Pons (tissue), 1 donor: ENCODE data around the gene LNPK.
"Not testable (repeated sequence)": the region's sequence is repeated elsewhere in the genome, so short reads cannot be mapped to it uniquely, and the experiment has no call there.

Experiments
- DNase-seq: peaks from one replicate; pipeline ENCODE4 v3.0.0-alpha.2; 2016; ENCODE audit warnings: low spot score

Gene LNPK, protein sequence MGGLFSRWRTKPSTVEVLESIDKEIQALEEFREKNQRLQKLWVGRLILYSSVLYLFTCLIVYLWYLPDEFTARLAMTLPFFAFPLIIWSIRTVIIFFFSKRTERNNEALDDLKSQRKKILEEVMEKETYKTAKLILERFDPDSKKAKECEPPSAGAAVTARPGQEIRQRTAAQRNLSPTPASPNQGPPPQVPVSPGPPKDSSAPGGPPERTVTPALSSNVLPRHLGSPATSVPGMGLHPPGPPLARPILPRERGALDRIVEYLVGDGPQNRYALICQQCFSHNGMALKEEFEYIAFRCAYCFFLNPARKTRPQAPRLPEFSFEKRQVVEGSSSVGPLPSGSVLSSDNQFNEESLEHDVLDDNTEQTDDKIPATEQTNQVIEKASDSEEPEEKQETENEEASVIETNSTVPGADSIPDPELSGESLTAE

GRCh38 chr2:176001916-176002687, at the start of gene LNPK:
Gene LNPK, minus strand, starts transcription at chr2:176002267. Its CDS starts 6,683 bp downstream, at chr2:175995584.
- peak; percentile 91 for DNase-seq

DNA sequence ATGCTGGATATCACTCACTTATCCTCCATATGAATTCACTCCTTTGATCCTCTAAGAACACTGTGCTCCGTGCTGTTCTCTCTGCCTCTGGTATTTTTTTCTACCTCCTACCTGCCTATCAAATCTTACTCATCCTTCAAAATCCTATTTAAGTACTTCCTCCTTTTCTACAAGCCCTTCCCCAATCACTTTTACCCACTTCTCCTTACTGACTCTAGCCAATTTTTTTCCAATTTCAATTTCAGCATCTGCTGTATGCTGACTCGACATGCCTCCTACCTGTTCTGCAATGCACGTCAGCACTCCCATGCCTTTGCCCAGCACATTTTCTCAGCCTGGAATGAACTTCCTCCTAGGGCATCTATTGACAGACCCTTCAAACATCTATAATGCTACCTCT, 37.3 kb upstream of the LNPK start:
- no peak for DNase-seq

DNA sequence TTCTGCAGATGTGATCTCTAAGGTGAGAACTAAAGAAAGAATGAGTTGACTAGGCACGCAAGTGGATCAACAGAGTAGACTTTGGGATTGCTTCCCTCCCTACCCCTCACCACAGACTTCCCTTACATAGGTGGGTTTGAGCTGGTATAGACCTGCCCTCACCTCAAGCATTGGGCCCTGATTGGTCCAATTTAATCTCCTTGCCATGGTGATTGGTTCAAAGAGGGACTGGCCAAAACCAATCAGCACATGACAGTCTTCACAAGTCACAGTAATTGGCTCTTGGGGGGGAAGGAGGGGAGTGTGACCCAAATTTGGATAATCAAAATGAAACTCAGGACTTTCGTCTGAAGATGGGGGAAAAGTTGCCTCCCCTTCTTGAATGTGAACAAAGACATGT, 36.6 kb upstream of the LNPK start:
- DNase-seq: no peak

DNA sequence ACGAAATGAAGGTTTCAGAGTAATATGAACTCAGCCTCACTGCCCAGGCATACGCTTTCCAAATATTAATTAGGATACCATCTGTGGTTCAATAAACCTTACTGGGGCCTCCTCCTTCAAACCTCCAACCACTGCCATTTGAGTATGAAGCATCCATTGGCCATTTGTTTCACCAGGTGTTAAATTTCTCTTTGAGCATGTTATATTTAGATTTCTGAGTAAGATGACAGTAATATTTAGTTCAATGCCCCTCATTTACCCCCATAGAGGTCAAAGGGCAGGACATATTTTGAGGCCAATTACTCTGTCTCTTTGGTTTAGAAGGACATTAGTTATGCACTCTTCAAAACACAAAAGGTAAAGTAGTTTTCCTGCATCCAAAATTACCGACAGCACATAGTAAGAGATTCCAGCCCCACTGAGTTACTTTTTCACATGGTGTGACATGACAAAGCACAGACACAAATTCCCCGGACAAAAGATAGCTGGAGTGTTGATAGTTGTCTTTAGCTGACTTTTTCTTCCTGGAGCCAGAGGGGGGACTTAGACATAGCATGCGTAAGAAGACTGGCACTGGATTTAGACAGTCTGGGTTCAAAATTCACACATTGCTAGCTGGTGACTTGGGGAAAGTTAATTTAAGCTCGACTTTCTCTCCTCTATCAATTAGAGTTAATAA, 33.1 kb upstream of the LNPK start:
- no peak for DNase-seq

DNA sequence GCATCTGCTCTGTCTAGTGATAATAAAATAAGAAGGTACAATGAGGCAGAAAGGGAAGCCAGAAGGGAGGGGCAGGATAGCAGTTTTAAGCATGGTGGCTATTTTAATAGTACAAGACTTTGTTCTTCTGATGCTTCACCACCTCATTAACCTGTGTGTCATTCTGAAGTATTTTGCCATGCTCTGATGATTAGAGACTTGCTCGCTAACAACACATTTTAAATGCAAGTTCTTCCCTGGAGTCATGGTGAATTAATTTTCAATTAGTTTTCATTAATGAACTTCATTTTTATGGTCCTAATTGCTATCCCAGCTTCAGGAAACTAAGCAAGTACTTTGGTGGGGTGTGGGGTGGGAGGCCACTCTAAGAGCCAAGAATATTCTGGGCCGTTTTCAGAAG, 25.7 kb upstream of the LNPK start:
- no peak for DNase-seq

- no peak for DNase-seq
Measured at GRCh38 chr2:176025932-176026331, 23.9 kb upstream of the LNPK start.

- DNase-seq: no peak
Measured at GRCh38 chr2:176024083-176024482, 22.0 kb upstream of the LNPK start.

DNA sequence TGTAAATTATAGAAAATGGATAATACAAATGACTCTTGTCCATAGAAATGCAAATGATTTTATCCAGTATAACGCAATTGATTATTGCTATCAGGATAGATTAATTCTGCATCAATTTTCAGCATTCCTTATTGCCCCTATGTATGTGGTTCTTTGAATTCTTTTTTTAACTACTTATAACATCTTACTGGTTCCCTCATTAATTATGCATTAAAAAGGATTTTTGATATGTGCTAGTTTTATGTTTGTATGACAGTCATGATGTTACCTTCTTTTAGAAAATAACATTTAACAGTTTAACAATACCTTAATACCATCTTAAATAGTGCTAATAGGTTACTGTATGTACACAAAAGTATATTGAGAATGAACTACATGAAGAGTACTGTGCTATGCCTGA, 20.0 kb upstream of the LNPK start:
- no peak for DNase-seq

- DNase-seq: no peak
Measured at GRCh38 chr2:176020400-176020799, 18.3 kb upstream of the LNPK start.

DNA sequence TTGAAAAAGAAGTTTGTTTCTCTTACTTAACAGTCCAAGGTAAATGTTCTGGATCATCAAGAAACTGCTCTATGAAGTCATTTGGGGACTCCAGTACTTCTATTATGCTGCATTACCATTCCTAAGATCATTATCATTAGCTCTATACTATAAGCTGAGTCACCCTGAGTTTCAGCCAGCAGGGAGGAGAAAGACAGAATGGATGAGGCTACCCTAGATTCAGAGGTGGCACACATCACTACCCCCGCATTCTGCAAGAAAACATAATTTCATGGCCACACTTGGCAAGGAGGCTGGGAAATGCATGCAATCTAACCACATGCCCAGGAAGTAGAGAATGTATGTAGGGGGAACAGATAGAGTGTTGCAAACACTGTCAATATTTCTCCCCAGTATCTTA, 16.6 kb upstream of the LNPK start:
- DNase-seq: no peak

GRCh38 chr2:176009445-176009844, 7.4 kb upstream of the LNPK start:
- no peak for DNase-seq

- DNase-seq: no peak
Measured at GRCh38 chr2:176004934-176005333, 2.9 kb upstream of the LNPK start.

DNA sequence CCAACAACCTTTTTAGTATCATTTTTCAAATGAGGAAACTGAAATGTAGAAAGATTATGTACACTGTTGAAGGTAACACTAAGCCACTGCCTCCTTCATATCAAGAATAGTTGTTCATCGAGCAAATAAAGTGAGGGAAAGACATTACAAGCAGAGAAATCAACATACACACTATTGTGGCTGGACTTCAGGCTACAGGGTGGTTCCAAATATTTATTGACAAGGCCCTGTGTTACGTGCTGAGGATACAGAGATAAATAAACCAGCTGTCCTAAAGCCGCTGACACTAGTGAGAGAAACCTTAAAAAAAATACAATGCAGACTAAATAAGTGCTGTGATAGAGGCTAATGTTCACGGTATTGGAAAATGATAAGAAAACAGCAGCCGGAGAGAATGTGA, 1.9 kb upstream of the LNPK start:
- no peak for DNase-seq

DNA sequence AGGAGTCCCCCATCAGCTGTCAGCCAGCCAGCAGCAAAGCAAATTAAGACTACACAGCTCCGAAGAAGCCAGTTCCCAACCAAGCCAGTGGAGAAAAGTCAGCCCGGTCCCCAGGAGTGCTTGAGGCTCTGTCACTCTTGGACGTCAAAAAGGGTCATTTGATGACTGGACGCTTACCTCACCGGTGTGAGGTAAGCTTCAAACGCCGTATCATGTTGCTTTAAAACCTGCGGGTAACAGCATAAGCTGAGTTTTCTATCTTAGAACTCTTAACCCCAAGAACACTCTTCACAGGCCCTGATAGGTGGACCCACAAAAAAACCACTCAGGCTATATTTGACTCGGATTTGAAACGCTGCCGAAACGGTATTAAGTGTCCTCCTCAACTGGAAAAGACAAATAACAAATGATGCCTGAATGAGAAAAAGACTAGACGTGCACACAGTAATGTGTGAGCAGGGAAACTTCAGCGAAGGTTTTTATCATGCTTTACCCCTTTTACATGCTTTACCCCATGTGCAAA, 682 bp upstream of the LNPK start:
- no peak for DNase-seq

- DNase-seq: peak; percentile 60
Measured at GRCh38 chr2:176001281-176001915, 669 bp downstream of the LNPK start.

GRCh38 chr2:175999283-175999819, 2.7 kb downstream of the LNPK start:
- DNase-seq: no peak

DNA sequence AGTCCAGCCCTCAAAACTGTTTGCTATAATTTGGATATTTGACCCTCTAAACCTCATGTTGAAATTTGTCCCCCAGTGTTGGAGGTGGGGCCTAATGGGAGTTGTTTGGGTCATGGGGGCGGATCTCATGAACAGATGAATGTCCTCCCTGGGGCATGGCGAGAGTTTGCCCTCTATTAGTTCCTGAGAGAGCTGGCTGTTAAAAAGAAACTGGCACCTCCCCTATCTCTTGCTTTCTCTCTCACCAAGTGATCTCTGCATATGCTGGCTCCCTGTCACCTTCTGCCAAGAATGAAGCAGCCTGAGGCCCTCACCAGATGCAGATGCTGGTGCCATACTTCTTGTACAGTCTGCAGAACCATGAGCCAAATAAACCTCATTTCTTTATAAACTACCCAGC, 12.0 kb downstream of the LNPK start:
- no peak for DNase-seq

- not testable (repeated sequence) for DNase-seq
Measured at GRCh38 chr2:175987126-175987525, 14.9 kb downstream of the LNPK start.

- no peak for DNase-seq
Measured at GRCh38 chr2:175984846-175985245, 17.2 kb downstream of the LNPK start.

GRCh38 chr2:175981551-175981950, 20.5 kb downstream of the LNPK start:
- DNase-seq: no peak

DNA sequence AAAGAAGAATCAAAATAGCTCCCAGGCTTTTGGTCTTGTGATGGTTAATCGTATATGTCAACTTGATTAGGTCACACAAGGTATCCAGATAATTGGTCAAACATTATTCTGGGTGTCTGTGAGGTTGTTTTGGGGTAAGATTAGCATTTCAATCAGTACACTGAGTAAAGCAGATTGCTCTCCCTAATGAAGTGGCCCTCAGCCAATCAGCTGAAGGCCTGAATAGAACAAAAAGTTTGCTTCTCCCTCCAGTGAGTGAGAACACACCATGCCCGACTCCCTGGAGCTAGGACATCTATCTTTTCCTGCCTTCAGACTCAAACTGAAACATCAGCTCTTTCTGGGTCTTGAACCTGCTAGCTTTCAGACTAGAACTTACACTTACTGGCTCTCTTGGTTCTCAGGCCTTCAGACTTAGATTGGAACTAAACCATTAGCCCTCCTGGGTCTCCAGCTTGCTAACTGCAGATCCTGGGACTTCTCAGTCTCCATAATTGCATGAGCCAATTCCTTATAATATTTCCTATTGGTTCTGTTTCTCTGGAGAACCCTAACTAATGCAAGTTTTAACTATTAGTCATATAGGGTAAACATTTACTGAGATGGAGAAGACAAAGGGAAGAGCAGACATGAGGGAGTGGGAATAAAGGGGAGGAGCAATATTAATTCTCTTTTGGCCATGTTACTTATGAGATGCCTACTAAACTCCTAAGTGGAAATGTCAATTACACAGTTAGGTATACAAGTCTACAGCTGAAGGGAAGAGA, 25.5 kb downstream of the LNPK start:
- DNase-seq: no peak
